Measurements from ENCODE around the gene SEMA7A.

- TF ChIP-seq CTCF (IDR thresholded peaks at IDR 0.05) (no peak), POLR2A (IDR thresholded peaks at IDR 0.05) (no peak)
Observed at GRCh38 chr15:74369756-74370155, 64.0 kb downstream of the SEMA7A start.
